Tibial nerve (tissue), 4 donors: Measurements from ENCODE around the gene TFF3. TPM values are rescaled to one million over a fixed set of nuclear protein-coding genes. Genes with fewer than 3 reads are reported as not detected.
A peak's percentile ranks its signal among the peaks of the same experiment; 100 is the strongest.
"Not testable (repeated sequence)": the region's sequence is repeated elsewhere in the genome, so short reads cannot be mapped to it uniquely, and the experiment has no call there.

Source experiments
- DNase-seq, 2 donors: peaks; one replicate each; pipeline ENCODE4 v3.0.0-alpha.2; 2019; ENCODE audit warnings: low spot score in 2 of 2
- H3K27ac ChIP-seq, 4 donors: fragments of 200-600 bp; sonication (generic) in 3 of 4; one replicate each; pipeline ENCODE4 v1.5.1; 2017 to 2019; ENCODE audit warnings: mild to moderate bottlenecking in 1 of 4
- H3K27me3 ChIP-seq, 2 donors: fragments of 200-600 bp; sonication (generic) in 1 of 2; one replicate each; pipeline versions ENCODE4 v1.5.1 to v1.6.0; 2017 to 2019
- H3K36me3 ChIP-seq, 3 donors: fragments of 200-600 bp; sonication (generic); one replicate each; pipeline ENCODE4 v1.5.1; 2018 to 2019
- H3K4me1 ChIP-seq, 4 donors: fragments of 200-600 bp; sonication (generic) in 3 of 4; one replicate each; pipeline ENCODE4 v1.5.1; 2017 to 2019
- H3K4me3 ChIP-seq, 4 donors: fragments of 200-600 bp; sonication (generic) in 3 of 4; one replicate each; pipeline ENCODE4 v1.5.1; 2017 to 2019; ENCODE audit warnings: mild to moderate bottlenecking in 1 of 4, moderate library complexity in 1 of 4
- H3K9me3 ChIP-seq, 4 donors: fragments of 200-600 bp; sonication (generic) in 3 of 4; one replicate each; pipeline ENCODE4 v1.5.1; 2017 to 2019
- CTCF ChIP-seq, 5 experiments: fragments of 200-600 bp in 3 of 5; fragments of 450-650 bp in 2 of 5; sonication (generic) in 3 of 5; IDR thresholded peaks; one replicate each; pipeline ENCODE4 v1.5.1; 2016 to 2019; ENCODE audit warnings: antibody characterized with exemption in 5 of 5, mild to moderate bottlenecking in 3 of 5, moderate library complexity in 2 of 5
- EP300 ChIP-seq, 2 donors: sonication (generic); formaldehyde crosslinking; IDR thresholded peaks; one replicate each; pipeline ENCODE4 v1.6.1; 2017; ENCODE audit warnings: antibody characterized with exemption in 2 of 2, mild to moderate bottlenecking in 1 of 2
- POLR2A ChIP-seq, 2 donors: fragments of 450-650 bp; IDR thresholded peaks; one replicate each; pipeline ENCODE4 v1.6.1; 2017; ENCODE audit warnings: antibody characterized with exemption in 2 of 2, mild to moderate bottlenecking in 2 of 2, moderate library complexity in 2 of 2
- WGBS, 2 donors: methylation state at CpG; one replicate each; pipeline ENCODE4 v1.1.5; 2018; 5-methylcytosine and 5-hydroxymethylcytosine counted together
- total RNA-seq, 4 donors: library from RNA; depleted of rRNA; stranded (reverse); fragments of >200 nt; gene quantifications; one replicate each; pipeline ENCODE4 v1.1.0, GENCODE V29; 2016

The TFF3 gene
- total RNA-seq, 4 donors from 2014 or later = 4.2 to 21.1 (median 13.4) TPM

GRCh38 chr21:42294273-42294880, 20.8 kb downstream of the TFF3 start:
- Histone ChIP-seq H3K36me3 (peaks cover 0 to 26% (median 0%) of the 10 kb centered on the region in 3 donors), H3K27ac (peak overlapping the region in 2 of 4 donors; percentile 50 to 79), H3K4me3 (no peak overlapping the region), H3K27me3 (no peaks in the 10 kb centered on the region), H3K4me1 (peaks cover 0 to 4% (median 0%) of the 10 kb centered on the region in 4 donors), H3K9me3 (no peaks in the 10 kb centered on the region)
- DNase-seq = no peak
- TF ChIP-seq CTCF (IDR thresholded peaks at IDR 0.05) (no peak), EP300 (IDR thresholded peaks at IDR 0.05) (no peak)
- 90 to 91% methylated on average over 22 of the region's 22 CpGs for whole genome bisulfite sequencing, 2 donors

GRCh38 chr21:42293649-42294272, 21.4 kb downstream of the TFF3 start:
- 90 to 96% methylated on average over 17 of the region's 17 CpGs for WGBS, 2 donors
- H3K27ac ChIP-seq = peak overlapping the region in 2 of 4 donors; percentile 50 to 79
- TF ChIP-seq CTCF (IDR thresholded peaks at IDR 0.05) (no peak), POLR2A (IDR thresholded peaks at IDR 0.05) (no peak), EP300 (IDR thresholded peaks at IDR 0.05) (no peak)
- DNase-seq = no peak
- no peaks in the 10 kb centered on the region for H3K27me3 ChIP-seq
- no peaks in the 10 kb centered on the region for H3K9me3 ChIP-seq
- H3K36me3 ChIP-seq = peaks cover 0 to 32% (median 0%) of the 10 kb centered on the region in 3 donors
- no peaks in the 10 kb centered on the region for H3K4me1 ChIP-seq
- H3K4me3 ChIP-seq = no peak overlapping the region

GRCh38 chr21:42292563-42293142, 22.6 kb downstream of the TFF3 start:
- not testable (repeated sequence) for DNase-seq, H3K4me3 ChIP-seq, H3K4me1 ChIP-seq, H3K9me3 ChIP-seq, H3K27me3 ChIP-seq
- Histone ChIP-seq H3K36me3 (peaks cover 0 to 43% (median 0%) of the 10 kb centered on the region in 3 donors), H3K27ac (peak overlapping the region in 1 of 4 donors; percentile 11)
- WGBS, 2 donors = 87 to 94% methylated on average over 3 to 4 of the region's 4 CpGs

- peaks cover 0 to 48% (median 0%) of the 10 kb centered on the region in 3 donors for H3K36me3 ChIP-seq
- peak overlapping the region in 1 of 4 donors; percentile 11 for H3K27ac ChIP-seq
- no peaks in the 10 kb centered on the region for H3K27me3 ChIP-seq
- no peak overlapping the region for H3K4me3 ChIP-seq
- TF ChIP-seq POLR2A (IDR thresholded peaks at IDR 0.05) = no peak
- TF ChIP-seq EP300 (IDR thresholded peaks at IDR 0.05) = no peak
- TF ChIP-seq CTCF (IDR thresholded peaks at IDR 0.05) = no peak
- DNase-seq = no peak
- 89 to 91% methylated on average over 19 to 22 of the region's 22 CpGs for WGBS, 2 donors
- peaks cover 0 to 4% (median 0%) of the 10 kb centered on the region in 4 donors for H3K9me3 ChIP-seq
- no peaks in the 10 kb centered on the region for H3K4me1 ChIP-seq
Observed at GRCh38 chr21:42291751-42292562, 23.3 kb downstream of the TFF3 start.

- TF ChIP-seq EP300 (IDR thresholded peaks at IDR 0.05) (no peak), POLR2A (IDR thresholded peaks at IDR 0.05) (no peak), CTCF (IDR thresholded peaks at IDR 0.05) (no peak)
- no peak for DNase-seq
- peak overlapping the region in 1 of 4 donors; percentile 33 for H3K27ac ChIP-seq
- WGBS, 2 donors = 86% methylated on average over 33 to 35 of the region's 35 CpGs
- H3K4me1 ChIP-seq = no peaks in the 10 kb centered on the region
- H3K9me3 ChIP-seq = peaks cover 0 to 4% (median 0%) of the 10 kb centered on the region in 4 donors
- no peak overlapping the region for H3K4me3 ChIP-seq
- H3K36me3 ChIP-seq = peaks cover 0 to 56% (median 0%) of the 10 kb centered on the region in 3 donors
- no peaks in the 10 kb centered on the region for H3K27me3 ChIP-seq
Observed at GRCh38 chr21:42291003-42291750, 24.0 kb downstream of the TFF3 start.
